RCC 7860 (cell line): ENCODE results near the gene SRC.

Experiments
- DNase-seq: peaks from one replicate; pipeline ENCODE4 v3.0.0-alpha.2; 2015; ENCODE audit warnings: low spot score
- FAIRE-seq: peaks from 2 replicates; lab custom pipeline; 2012; peaks lifted over from hg19 to GRCh38; lab: Jason Lieb, UNC

The SRC gene

DNA sequence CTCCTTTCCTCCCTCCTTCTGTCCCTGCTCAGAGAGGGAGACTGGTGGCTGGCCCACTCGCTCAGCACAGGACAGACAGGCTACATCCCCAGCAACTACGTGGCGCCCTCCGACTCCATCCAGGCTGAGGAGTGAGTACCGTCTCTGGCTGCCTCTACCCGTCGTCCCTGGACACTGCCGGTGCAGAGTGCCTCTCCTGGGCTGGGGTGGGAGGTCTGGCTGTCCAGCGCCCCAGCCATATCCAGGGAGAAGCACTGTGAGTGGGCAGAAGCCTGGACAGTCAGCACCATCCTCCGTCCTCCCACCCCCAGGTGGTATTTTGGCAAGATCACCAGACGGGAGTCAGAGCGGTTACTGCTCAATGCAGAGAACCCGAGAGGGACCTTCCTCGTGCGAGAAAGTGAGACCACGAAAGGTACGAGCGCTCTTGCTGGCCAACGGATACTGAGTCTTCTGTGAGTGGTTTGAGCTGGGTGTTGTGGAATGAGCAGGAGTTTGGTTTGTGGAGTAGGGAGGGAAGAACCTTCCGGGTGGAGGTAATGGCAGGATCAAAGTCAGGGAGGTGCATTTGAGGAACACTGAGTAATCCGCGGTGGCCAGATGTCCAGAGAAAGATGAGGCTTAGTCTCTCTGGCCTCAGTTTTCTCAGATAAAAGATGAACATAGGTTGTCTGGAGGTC lies 48.1 kb downstream of the SRC start:
- no peak for DNase-seq
- FAIRE-seq, result no peak

DNA sequence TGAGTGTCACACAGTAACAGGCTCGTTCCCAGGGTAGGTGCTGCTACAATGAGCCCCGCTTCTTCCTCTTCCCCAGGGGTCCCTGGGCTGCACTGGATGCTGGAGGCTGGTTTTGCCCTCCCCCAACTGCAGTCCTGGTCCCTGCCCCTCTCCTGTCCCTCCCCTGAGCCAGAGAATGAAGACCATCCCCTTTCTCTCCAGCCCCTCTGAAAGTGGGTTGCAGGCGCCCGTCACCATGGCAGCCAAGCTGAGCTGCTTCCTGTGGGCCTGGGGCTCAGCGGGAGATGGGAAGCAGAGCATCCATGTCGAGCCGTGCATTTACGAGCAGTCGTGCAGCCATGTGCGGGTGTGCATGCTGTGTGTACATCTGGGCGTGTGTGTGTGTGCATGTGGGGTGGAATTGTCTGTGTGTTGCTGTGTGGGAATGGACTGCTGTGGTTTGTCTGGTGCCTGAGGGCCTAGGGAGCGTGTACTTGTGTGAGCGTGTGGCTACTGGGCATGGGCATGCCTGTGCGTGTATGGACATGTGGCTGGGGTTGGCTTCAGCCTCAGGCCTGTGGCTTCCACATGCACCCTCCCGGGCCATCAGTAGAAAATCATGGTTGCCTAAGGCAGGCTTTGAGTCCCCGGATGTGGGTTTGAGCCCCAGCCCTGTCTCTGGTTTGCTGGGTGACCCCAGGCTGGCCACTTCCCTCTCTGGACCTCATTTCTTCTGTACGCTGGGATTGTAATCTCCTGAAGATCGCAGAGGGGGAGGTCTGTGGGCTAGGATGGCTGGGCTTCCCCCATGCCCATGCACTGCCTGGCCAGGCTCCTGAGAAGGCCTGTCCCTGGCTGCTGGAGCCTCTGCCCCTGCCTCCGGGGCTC lies 48.8 kb downstream of the SRC start:
- no peak for DNase-seq
- no peak for FAIRE-seq

DNA sequence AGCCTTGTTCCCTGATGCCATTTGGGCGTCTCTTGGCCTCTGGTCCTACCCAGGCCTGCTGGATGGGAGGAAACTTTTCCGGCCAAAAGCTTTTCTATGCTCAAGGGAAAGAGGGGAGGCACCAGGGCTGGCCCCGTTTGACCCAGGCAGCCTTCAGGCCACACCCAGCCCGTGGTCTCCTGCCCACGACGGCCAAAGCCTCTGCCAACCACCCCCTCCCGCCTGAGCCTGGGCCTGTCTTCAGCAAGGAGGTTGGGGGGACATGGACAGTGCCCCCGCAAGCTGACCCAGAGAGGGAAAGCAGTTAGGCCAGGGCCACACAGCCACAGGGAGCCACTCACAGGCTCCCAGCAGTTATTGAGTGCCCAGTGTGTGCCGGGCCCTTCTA lies 49.5 kb downstream of the SRC start:
- no peak for DNase-seq
- FAIRE-seq, result no peak

DNA sequence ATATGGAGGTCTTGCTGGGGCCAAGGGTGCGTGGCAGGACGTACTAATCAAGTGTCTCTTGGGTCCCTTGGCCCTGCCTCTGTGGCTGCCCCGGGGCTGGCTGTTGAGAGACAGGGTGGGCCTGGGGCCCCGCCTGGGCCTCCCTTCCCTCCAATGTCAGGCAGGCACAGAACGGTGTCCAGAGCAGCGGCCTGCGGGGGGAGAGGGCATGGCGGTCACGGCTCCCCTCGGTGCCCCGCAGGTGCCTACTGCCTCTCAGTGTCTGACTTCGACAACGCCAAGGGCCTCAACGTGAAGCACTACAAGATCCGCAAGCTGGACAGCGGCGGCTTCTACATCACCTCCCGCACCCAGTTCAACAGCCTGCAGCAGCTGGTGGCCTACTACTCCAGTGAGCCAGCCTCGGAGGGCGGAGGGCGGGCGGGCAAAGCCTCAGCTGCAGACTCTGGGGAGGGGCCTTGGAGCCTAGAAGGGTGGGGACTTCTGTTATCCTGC lies 50.0 kb downstream of the SRC start:
- DNase-seq (no peak), FAIRE-seq (no peak)

DNA sequence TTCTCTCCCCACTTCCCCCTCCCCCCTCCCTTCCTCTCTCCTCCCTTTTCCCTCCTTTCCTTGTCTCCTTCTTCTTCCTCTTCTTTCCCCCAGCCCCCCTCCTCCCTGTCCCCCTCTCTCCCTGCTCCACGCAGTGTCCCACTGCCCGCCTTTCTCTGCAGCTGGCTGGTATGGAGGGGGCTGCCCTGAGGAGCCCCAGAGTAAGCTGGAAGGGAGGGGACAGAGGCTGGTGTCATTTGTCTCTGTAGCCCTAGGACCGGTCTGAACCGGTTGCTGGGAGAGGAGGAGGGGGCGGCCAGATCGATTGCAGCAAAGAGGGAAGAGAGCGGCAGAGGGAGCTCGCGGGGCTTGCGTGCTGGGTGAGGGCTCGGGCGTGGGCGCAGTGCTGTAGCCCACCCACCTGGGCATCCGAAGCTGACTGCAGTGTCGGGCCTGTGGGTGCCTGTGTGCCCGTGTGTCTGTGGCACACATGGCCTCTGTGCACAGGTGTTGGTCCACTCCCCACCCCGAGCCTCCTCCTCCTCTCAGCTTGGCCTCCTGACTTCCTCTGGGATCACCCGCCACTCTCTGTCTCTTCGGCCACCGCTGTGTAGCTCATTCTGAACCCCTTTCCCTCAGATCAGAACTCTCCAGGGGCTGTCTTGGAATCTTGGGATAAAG lies 50.6 kb downstream of the SRC start:
- FAIRE-seq (no peak), DNase-seq (no peak)

DNA sequence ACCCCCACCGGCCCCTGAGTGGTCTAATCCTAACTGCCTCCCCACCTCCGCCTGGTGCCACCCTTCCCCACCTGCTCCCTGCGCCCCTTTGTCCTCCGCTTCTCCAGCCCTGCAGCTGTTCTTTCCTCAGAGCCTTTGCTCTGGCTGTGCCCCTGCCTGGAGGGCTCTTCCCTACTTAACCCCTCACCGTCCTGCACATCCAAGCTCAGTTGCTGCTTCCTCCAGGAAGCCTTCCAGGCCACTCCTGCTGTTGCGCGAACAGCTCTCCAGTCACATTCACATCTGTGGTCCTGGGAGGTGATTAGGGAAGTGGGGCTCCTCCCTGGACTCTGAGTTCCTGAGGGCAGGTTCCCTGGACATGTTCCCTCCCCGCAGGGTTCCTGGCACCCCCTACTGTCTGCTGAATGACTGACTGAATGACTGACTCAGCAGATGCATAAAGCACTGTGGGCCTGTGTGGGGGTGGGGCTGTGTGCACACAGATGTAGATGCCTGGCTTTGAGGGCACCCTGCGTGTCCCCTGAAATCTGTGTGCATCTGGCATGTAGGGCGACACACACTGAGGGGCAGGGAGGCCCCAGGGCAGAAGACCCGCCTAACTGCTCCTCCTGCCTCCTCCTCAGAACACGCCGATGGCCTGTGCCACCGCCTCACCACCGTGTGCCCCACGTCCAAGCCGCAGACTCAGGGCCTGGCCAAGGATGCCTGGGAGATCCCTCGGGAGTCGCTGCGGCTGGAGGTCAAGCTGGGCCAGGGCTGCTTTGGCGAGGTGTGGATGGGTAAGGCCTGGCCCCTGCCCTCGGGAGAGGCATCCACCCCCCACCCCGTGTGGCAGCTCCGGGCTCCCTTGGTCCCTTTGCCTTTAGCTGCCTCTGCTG lies 51.4 kb downstream of the SRC start:
- FAIRE-seq (no peak), DNase-seq (no peak)

DNA sequence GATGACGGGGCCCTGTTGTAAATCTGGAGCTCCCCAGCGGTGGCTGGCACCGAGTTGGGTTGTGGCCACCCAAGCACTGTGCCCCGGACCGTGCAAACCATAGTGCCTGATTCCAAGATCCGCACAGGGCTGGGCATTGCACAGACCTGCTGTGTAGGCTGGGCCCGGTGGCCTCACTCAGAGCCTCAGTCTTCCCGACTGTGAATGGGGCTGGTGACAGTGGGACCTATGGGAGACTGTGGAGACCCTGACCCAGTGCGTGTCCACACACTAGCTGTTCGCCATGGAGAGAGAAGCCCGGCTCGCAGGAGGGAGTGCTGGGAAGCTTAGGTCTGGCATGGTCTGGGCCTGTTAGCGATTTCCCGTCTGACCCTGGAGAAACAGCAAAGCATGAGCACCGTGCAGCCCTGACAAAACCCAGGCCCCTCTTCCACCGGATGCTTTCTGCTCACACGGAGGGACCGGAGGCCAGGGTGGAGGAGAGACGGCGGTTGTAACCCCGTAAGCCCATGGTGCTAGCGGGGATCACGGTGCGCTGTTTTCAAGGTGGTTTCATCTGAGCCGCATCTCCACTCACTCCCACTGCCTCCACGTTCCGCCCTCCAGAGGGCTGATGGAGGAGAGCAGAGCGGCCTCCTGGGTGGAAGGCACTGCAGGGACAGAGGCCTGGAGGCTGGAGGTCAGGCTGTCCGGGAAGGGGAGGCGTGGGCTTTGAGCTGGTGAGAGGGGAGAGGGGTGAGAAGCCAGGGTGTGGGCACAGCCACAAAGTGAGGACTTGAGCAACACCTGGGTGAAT lies 52.2 kb downstream of the SRC start:
- no peak for FAIRE-seq
- DNase-seq, result no peak

DNA sequence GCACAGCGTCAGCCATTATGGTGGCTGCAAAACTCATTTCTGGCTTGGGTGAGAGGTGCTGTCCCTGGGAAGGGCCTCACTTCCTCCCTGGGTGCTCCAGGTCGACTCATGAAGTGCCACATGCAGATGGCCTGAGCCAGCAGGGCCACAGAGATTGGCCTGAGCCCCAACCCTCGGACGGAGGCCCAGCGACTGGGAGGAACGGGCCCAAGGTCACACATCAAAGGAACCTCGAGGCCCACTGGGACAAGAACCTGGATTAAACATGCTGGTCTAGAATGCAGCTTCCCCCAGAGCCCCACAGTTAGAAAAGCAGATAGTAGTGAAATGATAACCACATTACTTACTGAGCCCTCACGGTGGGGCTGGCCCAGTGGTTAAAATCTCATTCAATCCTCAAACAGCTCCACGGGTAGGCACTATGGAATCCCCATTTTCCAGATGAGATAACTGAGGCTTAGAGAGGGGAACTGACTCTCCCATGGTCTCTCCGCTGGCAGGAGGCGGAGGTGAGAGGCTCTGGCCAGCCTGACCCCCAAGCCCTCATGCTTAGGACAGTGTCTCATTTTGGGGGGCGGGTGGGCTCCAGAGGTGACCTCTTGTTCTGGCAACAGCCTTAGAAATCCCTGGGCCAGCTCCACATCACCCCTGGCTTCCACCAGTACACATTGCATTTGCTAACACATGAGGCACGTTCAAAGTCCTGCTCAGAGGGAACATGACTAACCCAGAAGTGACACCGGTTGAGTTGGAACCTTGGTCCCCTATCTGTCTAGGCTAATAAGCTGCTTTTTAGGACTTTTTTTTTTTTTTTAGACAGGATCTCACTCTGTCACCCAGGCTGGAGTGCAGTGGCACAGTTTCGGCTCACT lies 53.0 kb downstream of the SRC start:
- FAIRE-seq (no peak), DNase-seq (no peak)

DNA sequence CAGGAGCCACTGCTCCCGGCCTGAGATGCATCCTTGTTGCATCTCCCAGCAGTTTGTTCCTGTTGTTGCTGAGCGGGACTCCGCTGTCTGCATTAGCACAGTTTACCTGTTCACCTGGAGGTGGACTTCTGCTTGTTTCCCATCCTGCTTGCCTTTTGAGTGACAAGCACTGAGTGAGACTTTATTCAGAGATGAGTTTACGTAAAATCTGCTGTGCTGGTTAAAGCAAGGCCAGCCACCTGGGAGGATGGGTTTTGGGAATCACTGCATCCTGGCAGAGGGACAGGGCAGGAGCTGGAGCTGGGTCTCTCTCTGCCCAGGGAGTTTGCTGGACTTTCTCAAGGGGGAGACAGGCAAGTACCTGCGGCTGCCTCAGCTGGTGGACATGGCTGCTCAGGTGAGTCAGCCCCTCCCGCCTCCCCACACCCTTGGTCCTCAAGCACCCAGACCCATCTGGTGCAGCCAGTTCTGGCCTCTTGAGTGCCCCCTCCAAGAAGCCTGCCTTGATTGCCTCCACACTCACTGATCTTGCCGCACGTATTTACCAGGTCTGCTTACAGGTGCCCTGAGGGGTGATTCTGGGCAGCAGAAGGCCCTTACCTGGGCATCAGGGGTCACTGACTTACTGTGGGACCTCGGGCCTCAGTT lies 55.5 kb downstream of the SRC start:
- FAIRE-seq (no peak), DNase-seq (no peak)

DNA sequence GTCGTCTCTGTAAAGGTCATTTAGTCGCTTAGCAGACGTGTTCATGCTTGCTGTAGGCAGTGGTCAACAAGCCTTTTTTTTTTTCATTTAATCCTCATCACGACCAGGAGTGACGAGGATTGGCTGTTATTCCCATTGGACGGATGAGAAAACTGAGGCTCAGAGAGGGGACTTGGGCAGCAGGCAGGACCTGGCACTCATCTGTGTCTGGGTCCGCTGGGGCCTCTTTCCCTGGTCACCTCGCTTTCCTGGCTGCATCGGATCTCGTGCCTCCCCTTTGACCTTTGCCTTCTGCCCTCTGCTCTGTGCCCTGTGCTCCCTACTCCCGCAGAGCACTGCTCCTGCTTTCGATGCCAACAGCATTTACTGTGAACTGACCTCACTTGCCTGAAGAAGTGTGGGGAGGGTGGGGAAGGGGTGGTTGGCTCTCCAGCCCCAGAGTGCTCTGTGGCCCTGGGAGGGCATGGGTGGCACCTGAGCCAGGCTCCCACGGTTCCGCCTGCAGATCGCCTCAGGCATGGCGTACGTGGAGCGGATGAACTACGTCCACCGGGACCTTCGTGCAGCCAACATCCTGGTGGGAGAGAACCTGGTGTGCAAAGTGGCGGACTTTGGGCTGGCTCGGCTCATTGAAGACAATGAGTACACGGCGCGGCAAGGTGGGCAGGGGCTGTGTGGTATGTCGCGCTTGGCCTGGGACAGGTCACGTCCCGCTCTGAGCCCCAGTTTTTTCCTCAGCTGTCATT lies 56.2 kb downstream of the SRC start:
- FAIRE-seq, result no peak
- DNase-seq, result no peak

DNA sequence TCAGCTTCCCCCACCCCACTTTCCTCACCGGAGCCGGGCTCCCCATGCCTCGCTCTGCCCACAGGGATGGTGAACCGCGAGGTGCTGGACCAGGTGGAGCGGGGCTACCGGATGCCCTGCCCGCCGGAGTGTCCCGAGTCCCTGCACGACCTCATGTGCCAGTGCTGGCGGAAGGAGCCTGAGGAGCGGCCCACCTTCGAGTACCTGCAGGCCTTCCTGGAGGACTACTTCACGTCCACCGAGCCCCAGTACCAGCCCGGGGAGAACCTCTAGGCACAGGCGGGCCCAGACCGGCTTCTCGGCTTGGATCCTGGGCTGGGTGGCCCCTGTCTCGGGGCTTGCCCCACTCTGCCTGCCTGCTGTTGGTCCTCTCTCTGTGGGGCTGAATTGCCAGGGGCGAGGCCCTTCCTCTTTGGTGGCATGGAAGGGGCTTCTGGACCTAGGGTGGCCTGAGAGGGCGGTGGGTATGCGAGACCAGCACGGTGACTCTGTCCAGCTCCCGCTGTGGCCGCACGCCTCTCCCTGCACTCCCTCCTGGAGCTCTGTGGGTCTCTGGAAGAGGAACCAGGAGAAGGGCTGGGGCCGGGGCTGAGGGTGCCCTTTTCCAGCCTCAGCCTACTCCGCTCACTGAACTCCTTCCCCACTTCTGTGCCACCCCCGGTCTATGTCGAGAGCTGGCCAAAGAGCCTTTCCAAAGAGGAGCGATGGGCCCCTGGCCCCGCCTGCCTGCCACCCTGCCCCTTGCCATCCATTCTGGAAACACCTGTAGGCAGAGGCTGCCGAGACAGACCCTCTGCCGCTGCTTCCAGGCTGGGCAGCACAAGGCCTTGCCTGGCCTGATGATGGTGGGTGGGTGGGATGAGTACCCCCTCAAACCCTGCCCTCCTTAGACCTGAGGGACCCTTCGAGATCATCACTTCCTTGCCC lies 57.4 kb downstream of the SRC start:
- no peak for FAIRE-seq
- DNase-seq, result no peak

DNA sequence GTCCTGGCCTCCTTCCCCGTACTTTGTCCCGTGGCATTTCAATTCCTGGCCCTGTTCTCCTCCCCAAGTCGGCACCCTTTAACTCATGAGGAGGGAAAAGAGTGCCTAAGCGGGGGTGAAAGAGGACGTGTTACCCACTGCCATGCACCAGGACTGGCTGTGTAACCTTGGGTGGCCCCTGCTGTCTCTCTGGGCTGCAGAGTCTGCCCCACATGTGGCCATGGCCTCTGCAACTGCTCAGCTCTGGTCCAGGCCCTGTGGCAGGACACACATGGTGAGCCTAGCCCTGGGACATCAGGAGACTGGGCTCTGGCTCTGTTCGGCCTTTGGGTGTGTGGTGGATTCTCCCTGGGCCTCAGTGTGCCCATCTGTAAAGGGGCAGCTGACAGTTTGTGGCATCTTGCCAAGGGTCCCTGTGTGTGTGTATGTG lies 58.5 kb downstream of the SRC start:
- DNase-seq (no peak), FAIRE-seq (no peak)

DNA sequence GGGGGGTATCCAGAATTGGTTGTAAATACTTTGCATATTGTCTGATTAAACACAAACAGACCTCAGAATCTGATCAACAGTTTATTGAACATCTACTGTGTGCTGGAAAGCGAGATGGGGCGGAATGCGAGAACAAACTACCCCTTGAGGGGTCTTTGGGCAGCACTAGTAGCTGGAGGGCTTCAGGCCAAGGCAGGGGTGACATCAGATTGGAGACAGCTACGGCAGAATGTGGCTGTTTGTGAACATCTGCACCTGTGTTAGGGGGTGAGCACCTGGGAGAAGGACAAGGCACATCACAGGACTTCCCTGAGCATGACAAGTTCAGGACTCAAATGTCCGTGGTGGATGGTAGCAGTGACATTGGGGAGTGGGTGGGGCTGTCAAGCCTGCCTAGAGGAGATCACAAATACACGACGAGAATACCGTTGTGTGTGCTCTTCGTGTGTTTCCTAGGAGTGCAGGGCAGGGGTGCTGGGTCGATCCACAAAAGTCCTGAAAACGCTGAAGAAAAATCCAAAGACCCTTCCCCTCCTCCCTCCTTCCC lies 59.5 kb downstream of the SRC start:
- DNase-seq (no peak), FAIRE-seq (no peak)

DNA sequence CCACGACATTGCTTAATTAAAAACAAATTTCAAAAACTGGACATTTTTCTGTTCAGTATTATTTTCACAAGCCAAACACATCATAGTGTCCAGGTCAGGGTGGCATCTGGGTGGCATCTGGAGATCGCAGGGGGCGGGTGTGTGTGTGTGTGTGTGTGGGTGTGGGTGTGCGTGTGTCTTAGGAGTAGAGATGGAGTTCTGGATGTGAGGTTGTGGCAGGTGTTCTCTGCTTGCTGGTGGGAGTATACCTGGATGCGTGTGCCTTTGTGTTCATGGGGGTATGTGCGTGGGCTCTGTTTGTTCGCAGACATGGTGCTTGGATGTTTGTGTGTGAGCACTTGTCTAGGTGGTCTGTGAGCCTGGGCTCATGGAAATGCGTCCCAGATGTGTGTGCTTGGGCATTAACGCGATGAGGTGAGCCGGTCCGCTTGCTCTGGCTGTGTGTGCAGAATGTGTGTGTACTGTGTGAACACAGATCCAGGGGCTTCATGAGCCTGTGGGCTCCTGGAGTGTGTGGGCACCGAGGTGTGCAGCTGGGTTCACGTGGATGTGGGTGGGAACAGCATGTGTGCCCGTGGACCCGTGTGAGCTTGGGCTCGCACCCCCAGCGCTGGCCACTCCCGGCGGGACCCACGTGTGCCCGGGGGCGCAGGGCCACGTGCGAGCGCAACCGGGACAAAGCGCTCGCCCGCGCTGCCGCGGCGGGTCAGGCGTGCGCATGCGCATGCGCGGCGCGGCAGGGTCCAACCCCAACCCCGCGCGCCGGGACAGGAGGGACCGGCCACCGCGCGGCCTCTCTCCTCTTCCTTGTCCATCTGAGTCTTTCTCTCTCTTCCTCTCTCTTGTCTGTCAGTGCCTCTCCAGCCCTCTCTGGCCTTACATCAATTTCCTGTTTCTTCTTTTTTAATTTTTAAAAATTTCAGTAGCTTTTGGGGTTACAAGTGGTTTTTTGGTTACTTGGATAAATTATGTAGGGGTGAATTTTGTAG lies 60.4 kb downstream of the SRC start:
- FAIRE-seq, result no peak

DNA sequence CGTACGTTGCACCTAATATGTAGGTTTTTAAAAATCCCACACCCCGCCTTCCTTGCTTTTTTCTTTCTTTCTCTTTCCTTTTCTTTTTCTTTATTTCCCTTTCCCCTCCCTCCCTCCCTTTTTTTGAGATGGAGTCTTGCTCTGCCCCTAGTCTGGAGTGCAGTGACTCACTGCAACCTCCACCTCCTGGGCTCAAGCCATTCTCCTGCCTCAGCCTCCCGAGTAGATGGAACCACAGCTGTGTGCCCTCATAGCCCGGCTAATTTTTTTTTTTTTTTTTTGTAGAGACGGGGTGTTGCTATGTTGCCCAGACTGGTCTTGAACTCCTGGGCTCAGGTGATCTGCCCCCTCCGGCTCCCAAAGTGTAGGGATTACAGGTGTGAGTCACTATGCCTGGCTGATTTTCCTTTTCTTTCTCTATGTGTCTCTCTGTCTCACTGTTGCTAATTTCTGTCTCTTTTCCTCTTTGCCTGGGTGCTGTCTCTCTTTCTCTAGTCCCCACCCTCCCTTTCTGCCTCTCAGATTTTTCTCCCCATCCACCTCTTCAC lies 61.2 kb downstream of the SRC start:
- DNase-seq (no peak), FAIRE-seq (no peak)

More for the DNA sequence above, 60.4 kb downstream of the SRC start:
- DNase-seq, result peak; percentile 11
